ENCODE results near the gene RHBDF1.
"Not testable (repeated sequence)": the region's sequence is repeated elsewhere in the genome, so short reads cannot be mapped to it uniquely, and the experiment has no call there.

Gene RHBDF1

DNA sequence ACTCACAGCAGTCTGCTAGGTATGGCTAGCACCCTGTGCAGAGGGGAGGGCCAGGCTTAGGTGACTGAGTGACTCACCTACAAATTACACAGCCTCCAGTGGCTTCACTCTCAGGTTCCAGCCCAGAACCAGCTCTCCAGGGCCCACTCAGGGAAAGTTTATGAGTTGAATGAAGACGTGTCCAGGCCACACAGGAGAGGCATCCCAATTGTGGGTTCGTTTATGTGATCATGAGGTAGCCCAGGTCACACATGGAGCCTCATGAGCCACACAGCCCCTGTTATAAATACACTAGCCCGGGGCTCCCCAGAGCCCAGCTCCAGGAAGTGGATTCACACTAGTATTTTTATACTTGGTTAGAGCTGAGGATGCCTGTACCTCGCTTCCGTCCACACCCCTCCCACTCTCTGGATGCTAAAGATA is 46.5 kb downstream of the RHBDF1 start:
- not testable (repeated sequence) for H3K4me2 ChIP-seq (ENCODE audit: low read depth, low read length, poor library complexity, severe bottlenecking)

DNA sequence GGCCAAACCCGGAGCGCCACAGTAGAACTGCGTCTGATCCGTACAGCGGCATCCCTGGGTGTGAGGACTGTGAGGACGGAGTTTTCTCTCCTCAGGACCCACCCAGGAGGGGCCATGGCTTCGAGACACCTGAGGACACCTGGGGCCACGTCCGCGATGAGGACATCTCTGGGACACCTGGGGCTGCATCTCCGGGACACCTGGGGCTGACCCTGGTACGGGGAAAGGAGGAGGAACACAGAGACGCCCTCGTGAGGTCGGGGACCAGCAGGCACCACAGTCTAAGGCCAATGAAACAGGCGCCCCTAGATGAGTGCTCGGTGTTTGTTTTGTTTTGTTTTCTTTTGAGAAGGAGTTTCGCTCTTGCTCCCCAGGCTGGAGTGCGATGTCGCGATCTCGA is 48.3 kb downstream of the RHBDF1 start:
- not testable (repeated sequence) for H3K27ac ChIP-seq (ENCODE audit: low read depth, low read length); H2AFZ ChIP-seq (ENCODE audit: low read depth, low read length, severe bottlenecking); H3F3A ChIP-seq (ENCODE audit: insufficient read depth); H4K20me1 ChIP-seq (ENCODE audit: low read depth, low read length); H3K79me2 ChIP-seq (ENCODE audit: insufficient read depth, low read length); H3K4me2 ChIP-seq (ENCODE audit: low read depth, low read length, poor library complexity, severe bottlenecking); H3K9me2 ChIP-seq (replicated peaks; ENCODE audit: insufficient read depth, low read length); H3K36me3 ChIP-seq (ENCODE audit: low read length); H3K9ac ChIP-seq (ENCODE audit: low read length); H3K9me3 ChIP-seq (ENCODE audit: insufficient read depth, low read length); H3K4me3 ChIP-seq (ENCODE audit: insufficient read depth, low read length, poor library complexity, severe bottlenecking); H3K27me3 ChIP-seq (ENCODE audit: low read length)

More for the DNA sequence above, 46.5 kb downstream of the RHBDF1 start:
- not testable (repeated sequence) for H3K27ac ChIP-seq (ENCODE audit: low read depth, low read length); H3K9me2 ChIP-seq (replicated peaks; ENCODE audit: insufficient read depth, low read length); H3K27me3 ChIP-seq (ENCODE audit: low read length); H3K4me3 ChIP-seq (ENCODE audit: insufficient read depth, low read length, poor library complexity, severe bottlenecking); H3K9me3 ChIP-seq (ENCODE audit: insufficient read depth, low read length); H3K79me2 ChIP-seq (ENCODE audit: insufficient read depth, low read length); H3F3A ChIP-seq (ENCODE audit: insufficient read depth); H4K20me1 ChIP-seq (ENCODE audit: low read depth, low read length); H3K36me3 ChIP-seq (ENCODE audit: low read length); H3K9ac ChIP-seq (ENCODE audit: low read length); H2AFZ ChIP-seq (ENCODE audit: low read depth, low read length, severe bottlenecking)

GRCh38 chr16:20886-21285 is 51.5 kb downstream of the RHBDF1 start:
- H2AFZ ChIP-seq (ENCODE audit: low read depth, low read length, severe bottlenecking); H3K9me2 ChIP-seq (replicated peaks; ENCODE audit: insufficient read depth, low read length); H4K20me1 ChIP-seq (ENCODE audit: low read depth, low read length); H3K27me3 ChIP-seq (ENCODE audit: low read length); H3K27ac ChIP-seq (ENCODE audit: low read depth, low read length); H3K4me2 ChIP-seq (ENCODE audit: low read depth, low read length, poor library complexity, severe bottlenecking); H3K79me2 ChIP-seq (ENCODE audit: insufficient read depth, low read length); H3K36me3 ChIP-seq (ENCODE audit: low read length); H3K9me3 ChIP-seq (ENCODE audit: insufficient read depth, low read length); H3F3A ChIP-seq (ENCODE audit: insufficient read depth); H3K4me3 ChIP-seq (ENCODE audit: insufficient read depth, low read length, poor library complexity, severe bottlenecking); H3K9ac ChIP-seq (ENCODE audit: low read length): not testable (repeated sequence)

DNA sequence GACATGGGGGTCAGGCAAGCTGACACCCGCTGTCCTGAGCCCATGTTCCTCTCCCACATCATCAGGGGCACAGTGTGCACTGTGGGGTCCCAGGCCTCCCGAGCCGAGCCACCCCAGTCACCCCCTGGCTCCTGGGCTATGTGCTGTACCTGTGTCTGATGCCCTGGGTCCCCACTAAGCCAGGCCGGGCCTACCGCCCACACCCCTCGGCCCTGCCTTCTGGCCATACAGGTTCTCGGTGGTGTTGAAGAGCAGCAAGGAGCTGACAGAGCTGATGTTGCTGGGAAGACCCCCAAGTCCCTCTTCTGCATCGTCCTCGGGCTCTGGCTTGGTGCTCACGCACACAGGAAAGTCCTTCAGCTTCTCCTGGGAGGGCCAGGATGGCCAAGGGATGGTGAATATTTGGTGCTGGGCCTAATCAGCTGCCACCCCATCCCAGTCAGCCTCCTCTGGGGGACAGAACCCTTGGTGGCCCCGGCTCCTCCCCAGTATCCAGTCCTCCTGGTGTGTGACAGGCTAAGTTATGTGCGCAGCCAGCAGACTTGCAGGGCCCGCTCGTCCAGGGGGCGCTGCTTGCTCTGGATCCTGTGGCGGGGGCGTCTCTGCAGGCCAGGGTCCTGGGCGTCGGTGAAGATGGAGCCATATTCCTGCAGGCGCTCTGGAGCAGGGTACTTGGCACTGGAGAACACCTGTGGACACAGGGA is 55.2 kb downstream of the RHBDF1 start:
- not testable (repeated sequence) for H4K20me1 ChIP-seq (ENCODE audit: low read depth, low read length); H3K27me3 ChIP-seq (ENCODE audit: low read length); H3K36me3 ChIP-seq (ENCODE audit: low read length); H3K4me2 ChIP-seq (ENCODE audit: low read depth, low read length, poor library complexity, severe bottlenecking); H2AFZ ChIP-seq (ENCODE audit: low read depth, low read length, severe bottlenecking); H3F3A ChIP-seq (ENCODE audit: insufficient read depth); H3K9me2 ChIP-seq (replicated peaks; ENCODE audit: insufficient read depth, low read length); H3K9me3 ChIP-seq (ENCODE audit: insufficient read depth, low read length); H3K27ac ChIP-seq (ENCODE audit: low read depth, low read length); H3K9ac ChIP-seq (ENCODE audit: low read length); H3K79me2 ChIP-seq (ENCODE audit: insufficient read depth, low read length); H3K4me3 ChIP-seq (ENCODE audit: insufficient read depth, low read length, poor library complexity, severe bottlenecking)

- H3K27me3 ChIP-seq (ENCODE audit: low read length); H3F3A ChIP-seq (ENCODE audit: insufficient read depth); H3K27ac ChIP-seq (ENCODE audit: low read depth, low read length); H3K36me3 ChIP-seq (ENCODE audit: low read length); H3K9me2 ChIP-seq (replicated peaks; ENCODE audit: insufficient read depth, low read length); H2AFZ ChIP-seq (ENCODE audit: low read depth, low read length, severe bottlenecking); H3K79me2 ChIP-seq (ENCODE audit: insufficient read depth, low read length); H4K20me1 ChIP-seq (ENCODE audit: low read depth, low read length); H3K9me3 ChIP-seq (ENCODE audit: insufficient read depth, low read length); H3K4me2 ChIP-seq (ENCODE audit: low read depth, low read length, poor library complexity, severe bottlenecking); H3K9ac ChIP-seq (ENCODE audit: low read length); H3K4me3 ChIP-seq (ENCODE audit: insufficient read depth, low read length, poor library complexity, severe bottlenecking): not testable (repeated sequence)
- peak; percentile 44 for TF ChIP-seq CTCF (IDR thresholded peaks at IDR 0.05; ENCODE audit: insufficient read depth, low read length, poor library complexity, severe bottlenecking)
These were observed 61.7 kb downstream of the RHBDF1 start for GRCh38 chr16:10772-11171.

Data from SU-DHL-6 (cell line).